DOHH2 (cell line): ENCODE data around the gene DHX32.

Experiments used
- EZH2phosphoT487 ChIP-seq: fragments of 200-600 bp; sonication (generic); IDR thresholded peaks from 2 replicates; pipeline ENCODE4 v1.6.1; 2017; ENCODE audit warnings: borderline replicate concordance, mild to moderate bottlenecking, antibody characterized with exemption, low read length, moderate library complexity, mixed read lengths
- TF ChIP-seq, protein P1 (sequence below): fragments of 200-600 bp; sonication (generic); IDR thresholded peaks from one replicate; pipeline ENCODE4 v1.5.1; 2014; ENCODE audit warnings: antibody characterized with exemption, mild to moderate bottlenecking, low read depth, low read length; ENCODE audit not compliant: poor library complexity, severe bottlenecking

DNA sequence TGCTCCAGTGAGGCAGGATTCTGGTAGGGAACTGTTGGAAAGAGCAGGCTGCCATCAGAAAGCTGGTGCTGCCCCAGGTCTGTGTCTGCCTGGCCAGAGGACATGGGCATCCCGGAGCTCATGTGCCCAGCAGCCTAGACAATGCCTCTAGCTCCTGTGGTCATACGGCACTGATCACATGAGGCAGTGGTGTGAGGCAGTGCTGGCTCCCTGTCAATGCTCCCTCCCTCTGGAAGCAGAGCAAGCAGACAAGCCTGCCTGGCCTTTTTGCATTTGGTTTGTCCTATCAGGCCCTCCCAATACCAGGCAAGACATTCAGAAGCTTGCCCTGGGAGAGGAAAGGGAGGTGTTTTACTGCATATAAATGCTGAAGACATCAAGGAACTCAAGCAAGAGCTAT is 86.0 kb downstream of the DHX32 start:
- TF ChIP-seq, protein P1, sequence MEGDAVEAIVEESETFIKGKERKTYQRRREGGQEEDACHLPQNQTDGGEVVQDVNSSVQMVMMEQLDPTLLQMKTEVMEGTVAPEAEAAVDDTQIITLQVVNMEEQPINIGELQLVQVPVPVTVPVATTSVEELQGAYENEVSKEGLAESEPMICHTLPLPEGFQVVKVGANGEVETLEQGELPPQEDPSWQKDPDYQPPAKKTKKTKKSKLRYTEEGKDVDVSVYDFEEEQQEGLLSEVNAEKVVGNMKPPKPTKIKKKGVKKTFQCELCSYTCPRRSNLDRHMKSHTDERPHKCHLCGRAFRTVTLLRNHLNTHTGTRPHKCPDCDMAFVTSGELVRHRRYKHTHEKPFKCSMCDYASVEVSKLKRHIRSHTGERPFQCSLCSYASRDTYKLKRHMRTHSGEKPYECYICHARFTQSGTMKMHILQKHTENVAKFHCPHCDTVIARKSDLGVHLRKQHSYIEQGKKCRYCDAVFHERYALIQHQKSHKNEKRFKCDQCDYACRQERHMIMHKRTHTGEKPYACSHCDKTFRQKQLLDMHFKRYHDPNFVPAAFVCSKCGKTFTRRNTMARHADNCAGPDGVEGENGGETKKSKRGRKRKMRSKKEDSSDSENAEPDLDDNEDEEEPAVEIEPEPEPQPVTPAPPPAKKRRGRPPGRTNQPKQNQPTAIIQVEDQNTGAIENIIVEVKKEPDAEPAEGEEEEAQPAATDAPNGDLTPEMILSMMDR, result no peak
- no peak for TF ChIP-seq EZH2phosphoT487
